RWPE2 (cell line): ENCODE measurements around the gene RNF150.
A peak's percentile ranks its signal among the peaks of the same experiment; 100 is the strongest.

ENCODE experiments used
- ATAC-seq: fragments of 200-7000 bp; cut with Tn5 transposase; 3 replicates; pipeline ENCODE4 v1.9.1; 2021; ENCODE audit warnings: low read depth
- DNase-seq: peaks from one replicate; pipeline ENCODE4 v3.0.0-alpha.2; 2020; ENCODE audit warnings: low spot score
- H3K27ac ChIP-seq: fragments of 450-650 bp; 2 replicates; pipeline ENCODE4 v1.5.1; 2017; ENCODE audit warnings: mild to moderate bottlenecking; ENCODE audit not compliant: poor library complexity, severe bottlenecking
- H3K27me3 ChIP-seq: fragments of 250-450 bp; sonication (Bioruptor Pico); 2 replicates; pipeline ENCODE4 v1.5.1; 2021; ENCODE audit warnings: mild to moderate bottlenecking, moderate library complexity; ENCODE audit not compliant: insufficient read depth, poor library complexity, severe bottlenecking
- H3K36me3 ChIP-seq: fragments of 250-450 bp; sonication (Bioruptor Pico); 2 replicates; pipeline ENCODE4 v1.5.1; 2020; ENCODE audit warnings: low read depth, mild to moderate bottlenecking, moderate library complexity
- H3K4me1 ChIP-seq: fragments of 250-450 bp; sonication (Bioruptor Pico); 2 replicates; pipeline ENCODE4 v1.5.1; 2021; ENCODE audit warnings: mild to moderate bottlenecking, moderate library complexity; ENCODE audit not compliant: insufficient read depth, poor library complexity, severe bottlenecking
- H3K4me3 ChIP-seq: fragments of 250-450 bp; sonication (Bioruptor Pico); 2 replicates; pipeline ENCODE4 v1.5.1; 2021; ENCODE audit warnings: mild to moderate bottlenecking, moderate library complexity; ENCODE audit not compliant: severe bottlenecking
- H3K9me3 ChIP-seq: fragments of 250-450 bp; sonication (Bioruptor Pico); 2 replicates; pipeline ENCODE4 v1.5.1; 2021; ENCODE audit warnings: mild to moderate bottlenecking, moderate library complexity; ENCODE audit not compliant: severe bottlenecking
- TF ChIP-seq, protein P1 (sequence below): fragments of 450-650 bp; IDR thresholded peaks from one replicate; pipeline ENCODE4 v1.5.1; 2017; ENCODE audit warnings: mild to moderate bottlenecking, moderate library complexity; ENCODE audit not compliant: poor library complexity, severe bottlenecking

Gene RNF150

DNA sequence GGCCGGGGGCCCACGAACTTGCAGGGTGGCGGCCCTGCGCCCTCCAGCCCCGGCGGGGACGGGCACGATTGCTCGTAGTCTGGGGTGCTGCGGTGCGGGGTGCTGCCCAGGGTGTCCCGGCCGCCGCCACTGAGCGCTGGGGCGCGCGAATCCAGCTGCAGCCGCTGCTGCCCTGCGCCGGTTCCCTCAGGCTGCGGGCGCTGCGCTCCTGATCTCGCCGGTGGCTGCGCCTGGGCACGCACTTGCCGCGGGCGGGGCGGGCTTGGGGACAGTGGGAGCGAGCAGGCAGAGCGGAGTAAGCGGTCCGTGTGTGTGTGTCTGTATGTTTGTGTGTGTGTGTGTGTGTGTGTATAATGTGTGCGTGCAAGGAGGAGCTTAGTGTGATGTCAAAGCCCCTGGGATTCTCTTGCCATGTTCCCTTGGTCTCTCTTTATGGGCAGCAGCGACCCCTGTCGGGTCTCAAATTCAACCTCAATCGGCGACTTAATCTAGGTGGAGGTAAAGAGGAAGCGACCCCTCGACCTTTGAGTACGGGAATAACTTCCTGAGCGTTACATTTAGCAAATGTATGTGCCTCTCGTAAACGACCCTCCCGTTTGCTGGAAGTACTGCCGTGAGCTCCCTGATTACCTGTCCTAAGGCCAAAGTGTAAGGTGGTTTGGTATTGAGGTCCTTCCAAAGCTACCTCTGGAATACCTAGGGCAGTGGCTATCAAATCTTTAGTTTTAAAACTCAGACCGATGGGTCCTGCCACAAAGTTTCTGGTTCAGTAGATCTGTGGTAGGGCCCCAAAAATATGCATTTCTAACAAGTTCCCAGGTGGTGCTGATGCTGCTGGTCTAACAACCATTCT, at the start of gene RNF150:
TSS of gene RNF150 (minus strand) at position 324 of the 853 bp plus-strand sequence.
- Histone ChIP-seq H3K27me3 (peaks cover 8% of the 10 kb centered on the region), H3K36me3 (no peaks in the 10 kb centered on the region), H3K4me3 (peak within 1 kb of the TSS; percentile 45), H3K27ac (no peak within 1 kb of the TSS), H3K9me3 (no peaks in the 10 kb centered on the region), H3K4me1 (no peaks in the 10 kb centered on the region)
- DNase-seq (peak; percentile 53), ATAC-seq (peak; percentile 83)
- TF ChIP-seq, protein P1, sequence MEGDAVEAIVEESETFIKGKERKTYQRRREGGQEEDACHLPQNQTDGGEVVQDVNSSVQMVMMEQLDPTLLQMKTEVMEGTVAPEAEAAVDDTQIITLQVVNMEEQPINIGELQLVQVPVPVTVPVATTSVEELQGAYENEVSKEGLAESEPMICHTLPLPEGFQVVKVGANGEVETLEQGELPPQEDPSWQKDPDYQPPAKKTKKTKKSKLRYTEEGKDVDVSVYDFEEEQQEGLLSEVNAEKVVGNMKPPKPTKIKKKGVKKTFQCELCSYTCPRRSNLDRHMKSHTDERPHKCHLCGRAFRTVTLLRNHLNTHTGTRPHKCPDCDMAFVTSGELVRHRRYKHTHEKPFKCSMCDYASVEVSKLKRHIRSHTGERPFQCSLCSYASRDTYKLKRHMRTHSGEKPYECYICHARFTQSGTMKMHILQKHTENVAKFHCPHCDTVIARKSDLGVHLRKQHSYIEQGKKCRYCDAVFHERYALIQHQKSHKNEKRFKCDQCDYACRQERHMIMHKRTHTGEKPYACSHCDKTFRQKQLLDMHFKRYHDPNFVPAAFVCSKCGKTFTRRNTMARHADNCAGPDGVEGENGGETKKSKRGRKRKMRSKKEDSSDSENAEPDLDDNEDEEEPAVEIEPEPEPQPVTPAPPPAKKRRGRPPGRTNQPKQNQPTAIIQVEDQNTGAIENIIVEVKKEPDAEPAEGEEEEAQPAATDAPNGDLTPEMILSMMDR = peak; percentile 78

DNA sequence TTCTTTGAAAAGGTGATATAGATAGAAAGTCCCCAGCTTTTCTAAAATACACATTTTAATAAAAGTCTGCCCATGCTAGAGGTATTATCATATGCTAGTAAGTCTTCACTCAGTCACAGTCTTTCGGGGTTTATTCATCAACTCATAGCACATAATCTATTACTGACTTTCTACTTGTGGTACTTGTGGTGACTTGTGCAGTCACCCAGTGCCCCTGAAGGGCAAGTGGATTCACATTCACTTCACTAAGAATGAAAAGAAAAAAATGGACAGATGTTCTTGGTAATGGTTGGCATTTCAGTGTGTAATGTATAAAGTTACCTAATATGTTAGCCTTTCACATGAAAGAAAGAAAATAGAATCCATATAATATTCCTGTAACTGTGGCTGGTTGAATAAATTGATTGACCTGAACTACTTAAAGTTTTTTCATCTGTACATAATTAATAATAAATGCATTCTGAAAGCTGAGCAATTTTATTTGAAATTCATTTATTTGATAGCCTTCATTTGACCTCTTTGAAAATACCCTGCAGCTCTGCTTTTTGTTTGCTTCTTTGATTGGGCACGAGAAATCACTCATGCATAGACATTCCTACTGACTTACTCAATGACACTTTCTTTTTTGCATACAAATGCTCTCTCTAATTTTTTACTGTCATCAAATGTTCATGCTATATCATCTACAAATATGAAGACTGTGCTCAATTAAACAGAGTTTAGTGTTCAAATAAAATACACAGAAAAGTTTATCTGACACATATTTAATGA, 47.9 kb upstream of the RNF150 start:
- no peaks in the 10 kb centered on the region for H3K9me3 ChIP-seq
- no peaks in the 10 kb centered on the region for H3K36me3 ChIP-seq
- no peaks in the 10 kb centered on the region for H3K4me1 ChIP-seq
- DNase-seq (no peak), ATAC-seq (no peak)
- no peak overlapping the region for H3K4me3 ChIP-seq
- no peak overlapping the region for H3K27ac ChIP-seq
- TF ChIP-seq, protein P1 = no peak
- H3K27me3 ChIP-seq = peaks cover 11% of the 10 kb centered on the region

DNA sequence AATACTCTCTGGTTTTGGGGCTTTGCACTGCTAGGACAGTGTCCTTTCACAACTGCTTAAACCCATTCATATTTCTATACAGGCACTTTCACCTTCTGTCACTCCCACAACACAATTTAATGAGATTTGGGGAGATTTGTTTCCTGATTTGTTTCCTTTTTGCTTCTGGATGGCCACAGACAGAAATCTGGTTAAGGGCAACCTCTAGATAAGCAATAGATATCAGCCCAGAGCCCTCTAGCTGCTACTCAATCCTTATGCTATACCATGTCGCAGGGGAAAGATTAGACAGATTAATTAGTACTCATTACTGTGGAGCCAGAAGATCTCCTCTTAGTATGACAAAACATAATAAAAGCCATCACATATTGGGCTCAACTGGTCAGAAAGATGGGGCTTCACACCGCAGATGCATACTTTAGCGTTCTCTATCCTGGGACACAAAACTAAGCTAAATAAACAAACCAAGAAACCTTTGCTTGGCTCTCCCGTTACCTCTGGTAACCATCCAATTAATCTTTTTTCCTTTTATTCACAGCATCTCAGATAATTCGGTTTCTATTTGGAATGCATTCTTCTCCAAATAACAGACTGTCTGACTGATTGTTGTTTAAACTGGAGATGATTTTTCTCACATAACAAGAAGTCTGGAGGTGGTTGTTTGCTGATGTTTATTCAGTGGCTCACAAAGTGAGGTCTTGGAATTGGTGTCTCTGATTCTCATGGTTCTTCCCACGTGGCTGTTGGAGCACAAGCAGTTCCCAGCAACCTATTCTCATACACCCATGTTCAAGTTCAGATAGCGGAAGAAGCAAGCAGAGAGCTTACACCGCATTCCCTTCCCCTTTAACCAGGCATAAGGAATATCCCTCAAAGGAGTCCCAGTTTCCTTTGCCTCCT, 46.5 kb upstream of the RNF150 start:
- DNase-seq (no peak), ATAC-seq (no peak)
- Histone ChIP-seq H3K9me3 (no peaks in the 10 kb centered on the region), H3K36me3 (no peaks in the 10 kb centered on the region), H3K4me1 (no peaks in the 10 kb centered on the region), H3K27me3 (peaks cover 8% of the 10 kb centered on the region), H3K27ac (no peak overlapping the region), H3K4me3 (no peak overlapping the region)
- TF ChIP-seq, protein P1 = no peak

DNA sequence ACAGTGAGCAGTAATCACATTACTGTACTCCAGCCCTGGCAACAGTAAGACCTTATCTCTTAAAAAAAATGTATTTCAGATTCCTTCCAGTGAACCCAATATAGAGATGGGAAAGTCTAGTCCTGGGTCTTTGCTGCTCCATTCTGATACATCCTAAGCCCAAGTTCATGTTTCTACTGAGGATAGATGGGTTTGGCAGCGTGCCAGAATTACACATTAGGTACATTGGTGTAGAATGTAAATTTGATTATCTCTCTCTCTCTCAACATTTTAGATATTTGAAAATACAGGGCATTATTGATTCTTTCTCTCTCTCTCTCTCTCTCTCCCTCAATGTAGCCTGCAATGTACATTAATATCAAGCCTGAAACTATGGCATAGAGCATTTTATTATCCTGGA, 43.9 kb upstream of the RNF150 start:
- Histone ChIP-seq H3K4me1 (no peaks in the 10 kb centered on the region), H3K27ac (no peak overlapping the region), H3K4me3 (no peak overlapping the region), H3K27me3 (peaks cover 8% of the 10 kb centered on the region), H3K36me3 (no peaks in the 10 kb centered on the region), H3K9me3 (no peaks in the 10 kb centered on the region)
- TF ChIP-seq, protein P1 = no peak
- ATAC-seq (no peak), DNase-seq (no peak)
